Measurements from ENCODE around the gene SLC6A9. TPM values are rescaled to one million over a fixed set of nuclear protein-coding genes. Genes with fewer than 3 reads are reported as not detected.

SLC6A9 gene
- total and polyA plus RNA-seq, 2 donors (not counting 1 experiment from before 2014, with no cell fraction given), result 0.28 to 5.5 TPM

- Mint-ChIP-seq H3K27me3 (no peaks in the 10 kb centered on the region), H3K9me3 (ENCODE audit: insufficient read depth) (no peaks in the 10 kb centered on the region), H3K27ac (peak overlapping the region; percentile 96), H3K4me1 (peaks cover 37% of the 10 kb centered on the region), H3K4me3 (peak overlapping the region; percentile 98)
- H3K36me3 ChIP-seq (replicated peaks in 1 of 2; ENCODE audit: control extremely low read depth in 1 of 2, control insufficient read depth in 1 of 2, extremely low read depth in 1 of 2, insufficient read depth in 2 of 2, low read length in 1 of 2), result no peaks in the 10 kb centered on the region
- peak; percentile 94 for DNase-seq
- no peaks in the 10 kb centered on the region for H3K79me2 ChIP-seq (ENCODE audit: control insufficient read depth, insufficient read depth, low read length)
- peaks cover 10 to 31% of the 10 kb centered on the region in 2 donors for H3K4me1 ChIP-seq (ENCODE audit: control insufficient read depth in 2 of 2, insufficient read depth in 2 of 2, low read length in 2 of 2)
- ChIA-PET POLR2A (interaction anchor here (0.5 kb wide), 1 partner anchor 21 kb away, joined by 5 read pairs; no protein-coding TSS in a partner anchor), CTCF (interaction anchor here (1.0 to 17.1 kb wide), 4 partner anchors 16 to 266 kb away, joined by 3 to 227 read pairs (median 6); no protein-coding TSS in a partner anchor)
- intact Hi-C loops (cut with micrococcal nuclease), result loop anchor here (1.0 to 5.0 kb wide), 5 partner anchors 39 to 1263 kb away; partner anchors contain the start of genes C1orf50, CCDC24, ELOVL1 and IPO13
- peak overlapping the region; percentile 100 for H2AFZ ChIP-seq (ENCODE audit: insufficient read depth, low read depth, low read length, poor library complexity, severe bottlenecking)
- no peaks in the 10 kb centered on the region for H3K9me3 ChIP-seq (ENCODE audit: control extremely low read depth in 1 of 3, control insufficient read depth in 2 of 3, insufficient read depth in 1 of 3, low read length in 2 of 3)
- peak overlapping the region; percentile 87 for H3K9ac ChIP-seq (ENCODE audit: low read length)
- TF ChIP-seq EZH2 (IDR thresholded peaks at IDR 0.05; ENCODE audit: borderline replicate concordance, insufficient read depth, low read depth, low read length, poor library complexity, severe bottlenecking), result no peak
- TF ChIP-seq, protein P1, sequence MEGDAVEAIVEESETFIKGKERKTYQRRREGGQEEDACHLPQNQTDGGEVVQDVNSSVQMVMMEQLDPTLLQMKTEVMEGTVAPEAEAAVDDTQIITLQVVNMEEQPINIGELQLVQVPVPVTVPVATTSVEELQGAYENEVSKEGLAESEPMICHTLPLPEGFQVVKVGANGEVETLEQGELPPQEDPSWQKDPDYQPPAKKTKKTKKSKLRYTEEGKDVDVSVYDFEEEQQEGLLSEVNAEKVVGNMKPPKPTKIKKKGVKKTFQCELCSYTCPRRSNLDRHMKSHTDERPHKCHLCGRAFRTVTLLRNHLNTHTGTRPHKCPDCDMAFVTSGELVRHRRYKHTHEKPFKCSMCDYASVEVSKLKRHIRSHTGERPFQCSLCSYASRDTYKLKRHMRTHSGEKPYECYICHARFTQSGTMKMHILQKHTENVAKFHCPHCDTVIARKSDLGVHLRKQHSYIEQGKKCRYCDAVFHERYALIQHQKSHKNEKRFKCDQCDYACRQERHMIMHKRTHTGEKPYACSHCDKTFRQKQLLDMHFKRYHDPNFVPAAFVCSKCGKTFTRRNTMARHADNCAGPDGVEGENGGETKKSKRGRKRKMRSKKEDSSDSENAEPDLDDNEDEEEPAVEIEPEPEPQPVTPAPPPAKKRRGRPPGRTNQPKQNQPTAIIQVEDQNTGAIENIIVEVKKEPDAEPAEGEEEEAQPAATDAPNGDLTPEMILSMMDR (IDR thresholded peaks at IDR 0.05), result no peak
- peak overlapping the region; percentile 100 for H3K4me2 ChIP-seq (replicated peaks; ENCODE audit: low read depth, low read length, poor library complexity, severe bottlenecking)
- under 1% methylated on average over 75 of the region's 75 CpGs for WGBS (ENCODE audit: insufficient coverage)
- peak overlapping the region; percentile 71 to 72 for H3K27ac ChIP-seq (ENCODE audit: low read length in 2 of 2)
- ATAC-seq (ENCODE audit: low read depth), result peak; percentile 80
- no peaks in the 10 kb centered on the region for H4K20me1 ChIP-seq (ENCODE audit: control insufficient read depth, insufficient read depth, low read length, poor library complexity, severe bottlenecking)
- H3K27me3 ChIP-seq (replicated peaks in 1 of 4; ENCODE audit: control extremely low read depth in 1 of 4, control insufficient read depth in 3 of 4, insufficient read depth in 4 of 4, low read length in 3 of 4), result peaks cover 0 to 4% (median 0%) of the 10 kb centered on the region in 4 experiments
- H3K4me3 ChIP-seq (ENCODE audit: control extremely low read depth in 1 of 5, extremely low read depth in 1 of 5, insufficient read depth in 1 of 5, low read depth in 2 of 5, low read length in 4 of 5), result peak overlapping the region; percentile 17 to 87 (median 81)
Measured at GRCh38 chr1:44029911-44030604, 1.2 kb downstream of the SLC6A9 start.

Data from B cell (primary cell).